Type B pancreatic cell (in vitro differentiated cells): Measurements from ENCODE around the gene HSPA12B. TPM values are rescaled to one million over a fixed set of nuclear protein-coding genes. Genes with fewer than 3 reads are reported as not detected.

Source experiments
- DNase-seq: peaks from one replicate; pipeline ENCODE4 v3.0.0; 2021; ENCODE audit warnings: mixed read lengths; ENCODE audit not compliant: unreplicated experiment; ENCODE audit errors: extremely low spot score
- H3K27ac Mint-ChIP-seq: 2 replicates; pipeline ENCODE4 v1.8.0; 2021; ENCODE audit warnings: mild to moderate bottlenecking, mixed read lengths
- H3K27me3 Mint-ChIP-seq: 2 replicates; pipeline ENCODE4 v1.8.0; 2021; ENCODE audit warnings: mixed read lengths
- H3K36me3 Mint-ChIP-seq: 2 replicates; pipeline ENCODE4 v1.8.0; 2021; ENCODE audit warnings: mixed read lengths
- H3K4me1 Mint-ChIP-seq: one replicate; pipeline ENCODE4 v1.8.0; 2021; ENCODE audit warnings: mixed read lengths; ENCODE audit not compliant: unreplicated experiment
- H3K4me3 Mint-ChIP-seq: 2 replicates; pipeline ENCODE4 v1.8.0; 2021; ENCODE audit warnings: mild to moderate bottlenecking, mixed read lengths
- H3K9me3 Mint-ChIP-seq: 2 replicates; pipeline ENCODE4 v1.8.0; 2021; ENCODE audit warnings: mixed read lengths
- total RNA-seq: library from RNA; stranded (reverse); gene quantifications from 2 replicates; pipeline ENCODE4 v1.2.1, GENCODE V29; 2021; ENCODE audit warnings: low replicate concordance
- TF ChIP-seq, protein P1 (sequence below): fragments of 200-600 bp; sonication (generic); conservative IDR thresholded peaks from 2 replicates; pipeline ENCODE4 v1.5.0; 2021; ENCODE audit warnings: antibody characterized with exemption, mild to moderate bottlenecking

HSPA12B gene
- total RNA-seq, 1 donor from 2014 or later: 5.2 TPM

DNA sequence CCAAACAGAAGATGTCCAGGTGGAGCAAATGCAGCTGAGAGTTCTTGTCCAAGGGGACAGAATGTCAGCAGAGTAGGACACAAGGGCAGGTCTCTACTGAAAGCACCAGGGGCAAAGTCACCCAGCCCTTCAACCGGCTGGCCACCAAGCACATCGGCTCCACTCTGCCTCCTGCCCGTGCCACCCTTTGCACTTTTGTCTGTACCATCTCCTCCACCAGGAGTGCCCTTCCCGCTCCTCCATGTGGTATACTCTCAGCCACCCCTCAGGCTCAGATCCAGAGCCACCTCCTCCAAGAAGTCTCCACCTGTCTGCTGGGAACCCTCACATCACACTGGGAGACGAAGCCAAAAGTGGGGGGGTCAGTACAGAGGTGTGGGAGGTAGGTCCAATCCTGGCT is 4.1 kb upstream of the HSPA12B start:
- Mint-ChIP-seq H3K4me1 (peaks cover 23% of the 10 kb centered on the region), H3K27ac (no peak overlapping the region), H3K27me3 (peaks cover 40% of the 10 kb centered on the region), H3K36me3 (no peaks in the 10 kb centered on the region), H3K4me3 (no peak overlapping the region), H3K9me3 (no peaks in the 10 kb centered on the region)
- TF ChIP-seq, protein P1, sequence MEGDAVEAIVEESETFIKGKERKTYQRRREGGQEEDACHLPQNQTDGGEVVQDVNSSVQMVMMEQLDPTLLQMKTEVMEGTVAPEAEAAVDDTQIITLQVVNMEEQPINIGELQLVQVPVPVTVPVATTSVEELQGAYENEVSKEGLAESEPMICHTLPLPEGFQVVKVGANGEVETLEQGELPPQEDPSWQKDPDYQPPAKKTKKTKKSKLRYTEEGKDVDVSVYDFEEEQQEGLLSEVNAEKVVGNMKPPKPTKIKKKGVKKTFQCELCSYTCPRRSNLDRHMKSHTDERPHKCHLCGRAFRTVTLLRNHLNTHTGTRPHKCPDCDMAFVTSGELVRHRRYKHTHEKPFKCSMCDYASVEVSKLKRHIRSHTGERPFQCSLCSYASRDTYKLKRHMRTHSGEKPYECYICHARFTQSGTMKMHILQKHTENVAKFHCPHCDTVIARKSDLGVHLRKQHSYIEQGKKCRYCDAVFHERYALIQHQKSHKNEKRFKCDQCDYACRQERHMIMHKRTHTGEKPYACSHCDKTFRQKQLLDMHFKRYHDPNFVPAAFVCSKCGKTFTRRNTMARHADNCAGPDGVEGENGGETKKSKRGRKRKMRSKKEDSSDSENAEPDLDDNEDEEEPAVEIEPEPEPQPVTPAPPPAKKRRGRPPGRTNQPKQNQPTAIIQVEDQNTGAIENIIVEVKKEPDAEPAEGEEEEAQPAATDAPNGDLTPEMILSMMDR: no peak
- DNase-seq: no peak

DNA sequence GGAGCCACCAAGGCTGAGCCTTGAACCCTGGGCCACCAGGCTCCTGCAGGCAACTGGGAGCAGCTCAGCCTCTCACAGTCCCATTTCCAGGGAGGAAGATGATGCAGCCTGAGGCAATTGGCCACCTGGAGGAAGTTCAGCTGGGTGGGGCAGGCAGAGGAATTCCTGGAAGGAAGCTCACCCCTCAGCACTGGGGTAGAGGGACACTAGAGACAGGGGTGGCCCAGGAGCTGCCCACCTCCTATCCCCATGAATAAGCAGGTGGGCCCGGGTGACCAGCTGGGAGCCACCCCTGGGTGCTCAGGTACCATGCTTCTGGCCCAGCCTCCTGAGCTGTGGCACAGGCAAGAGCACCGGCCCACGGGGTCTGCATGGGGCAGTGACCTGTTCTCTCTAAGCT is 3.6 kb upstream of the HSPA12B start:
- DNase-seq: no peak
- no peak overlapping the region for H3K4me3 Mint-ChIP-seq
- H3K27ac Mint-ChIP-seq: no peak overlapping the region
- H3K4me1 Mint-ChIP-seq: peaks cover 23% of the 10 kb centered on the region
- H3K36me3 Mint-ChIP-seq: no peaks in the 10 kb centered on the region
- TF ChIP-seq, protein P1: no peak
- no peaks in the 10 kb centered on the region for H3K9me3 Mint-ChIP-seq
- H3K27me3 Mint-ChIP-seq: peaks cover 40% of the 10 kb centered on the region

DNA sequence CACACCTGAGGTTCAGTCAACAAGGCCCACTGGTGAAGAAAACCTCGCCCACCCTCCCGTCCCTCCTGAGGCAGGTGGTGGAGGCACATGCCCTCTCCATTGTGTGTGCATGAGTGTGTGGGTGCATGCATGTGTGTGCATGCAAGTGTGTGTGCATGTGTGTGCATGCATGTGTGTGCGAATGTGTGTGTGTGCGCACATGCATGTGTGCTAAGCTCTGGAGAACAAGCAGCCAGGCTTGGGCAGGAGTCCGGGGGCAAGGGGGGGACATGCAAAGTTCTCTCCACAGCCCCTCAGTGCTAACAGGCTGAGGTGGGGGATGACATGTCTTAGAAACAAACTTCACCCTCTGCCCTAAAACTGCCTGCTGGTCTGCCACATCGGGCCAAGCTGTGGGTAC is 3.1 kb upstream of the HSPA12B start:
- Mint-ChIP-seq H3K9me3 (no peaks in the 10 kb centered on the region), H3K36me3 (no peaks in the 10 kb centered on the region), H3K27me3 (peaks cover 40% of the 10 kb centered on the region), H3K4me3 (no peak overlapping the region), H3K4me1 (peaks cover 23% of the 10 kb centered on the region), H3K27ac (no peak overlapping the region)
- TF ChIP-seq, protein P1: no peak
- no peak for DNase-seq

DNA sequence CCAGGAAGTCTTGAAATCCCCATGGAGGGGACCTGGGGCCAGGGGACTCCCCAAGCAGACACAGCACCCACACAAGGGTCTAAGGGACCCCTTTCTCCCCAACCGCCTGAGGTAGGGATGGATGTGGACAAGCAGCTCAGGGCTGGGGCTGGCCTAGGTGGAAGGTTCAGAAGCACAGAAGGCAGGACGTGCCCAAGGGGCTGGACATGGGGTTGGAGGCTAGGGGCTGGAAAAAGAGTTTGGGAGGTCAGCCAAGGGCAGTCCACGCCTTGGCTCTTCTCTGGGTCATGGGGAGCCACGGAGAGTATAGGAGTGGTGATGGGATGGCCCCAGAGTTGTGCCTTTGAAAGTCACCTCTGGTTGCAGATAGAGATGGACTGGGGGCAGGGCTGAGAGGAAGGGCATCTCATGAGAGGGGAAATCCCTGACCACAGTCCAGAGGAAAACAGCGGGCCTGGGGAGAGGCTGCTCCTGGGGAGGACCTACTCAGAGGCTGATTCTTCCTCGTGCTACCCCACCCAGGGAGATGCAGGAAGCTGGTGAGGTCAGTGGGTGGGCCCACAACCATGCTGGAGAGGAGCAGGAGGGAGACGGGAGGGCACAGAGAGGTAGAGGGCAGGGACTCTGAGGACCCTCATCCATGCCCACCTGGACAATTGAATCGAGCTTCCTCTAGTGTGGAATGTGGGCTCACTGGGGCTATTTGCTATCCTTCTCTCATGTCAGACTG is 2.5 kb upstream of the HSPA12B start:
- Mint-ChIP-seq H3K27me3 (peaks cover 42% of the 10 kb centered on the region), H3K4me3 (no peak overlapping the region), H3K36me3 (no peaks in the 10 kb centered on the region), H3K9me3 (no peaks in the 10 kb centered on the region), H3K4me1 (peaks cover 24% of the 10 kb centered on the region), H3K27ac (no peak overlapping the region)
- no peak for DNase-seq
- TF ChIP-seq, protein P1: no peak

DNA sequence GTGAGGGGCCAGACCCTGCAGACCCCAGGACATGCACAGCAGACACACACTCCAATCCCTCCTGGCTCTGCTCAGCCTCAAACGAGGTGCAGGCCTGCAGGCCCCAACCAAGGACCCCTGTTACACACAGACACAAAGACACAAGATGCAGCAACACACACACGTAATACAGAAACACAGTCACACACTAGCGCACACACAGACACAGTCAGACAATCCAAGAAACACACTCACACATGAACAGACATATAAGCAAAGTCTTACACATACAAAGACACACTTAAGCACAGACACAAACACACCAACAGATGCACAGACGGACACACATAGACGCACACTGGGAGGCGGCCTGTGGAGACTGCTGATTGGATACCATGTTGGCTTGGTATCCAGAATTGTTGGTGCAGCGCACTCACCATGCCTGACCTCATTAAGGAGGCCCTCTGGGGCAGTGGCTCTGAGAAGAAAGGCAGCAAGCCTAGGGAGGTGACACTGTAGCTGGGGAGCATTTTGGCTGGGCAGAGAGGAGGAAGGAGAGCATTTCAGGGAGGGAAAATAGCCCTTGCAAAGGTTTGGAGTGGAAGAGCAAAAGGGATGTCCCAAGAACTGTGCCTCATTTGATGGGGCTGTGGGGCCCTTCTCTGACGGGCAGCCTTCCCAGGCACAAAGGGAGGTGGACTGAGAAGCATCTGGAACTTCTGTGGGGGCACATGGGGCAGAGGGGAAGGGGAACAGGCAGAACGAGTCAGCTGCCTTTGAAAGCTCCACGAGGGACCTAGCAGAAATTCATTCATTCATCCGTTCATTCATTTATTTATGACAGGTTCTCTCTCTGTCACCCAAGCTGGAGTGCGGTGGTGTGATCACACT is 1.4 kb upstream of the HSPA12B start:
- peaks cover 44% of the 10 kb centered on the region for H3K27me3 Mint-ChIP-seq
- H3K9me3 Mint-ChIP-seq: no peaks in the 10 kb centered on the region
- H3K4me3 Mint-ChIP-seq: no peak overlapping the region
- no peaks in the 10 kb centered on the region for H3K36me3 Mint-ChIP-seq
- TF ChIP-seq, protein P1: no peak
- no peak for DNase-seq
- H3K27ac Mint-ChIP-seq: no peak overlapping the region
- peaks cover 30% of the 10 kb centered on the region for H3K4me1 Mint-ChIP-seq
